PFSK-1 (cell line): ENCODE results near the gene CCT4.

Experiments
- POLR2AphosphoS5 ChIP-seq: IDR thresholded peaks from 2 replicates; pipeline ENCODE4 v1.6.1; 2012; ENCODE audit warnings: low read depth, mild to moderate bottlenecking, control low read depth, low read length, moderate library complexity
- TAF1 ChIP-seq: IDR thresholded peaks from 2 replicates; pipeline ENCODE4 v1.6.1; 2012; ENCODE audit warnings: low read length, control low read depth, borderline replicate concordance; ENCODE audit not compliant: insufficient read depth

DNA sequence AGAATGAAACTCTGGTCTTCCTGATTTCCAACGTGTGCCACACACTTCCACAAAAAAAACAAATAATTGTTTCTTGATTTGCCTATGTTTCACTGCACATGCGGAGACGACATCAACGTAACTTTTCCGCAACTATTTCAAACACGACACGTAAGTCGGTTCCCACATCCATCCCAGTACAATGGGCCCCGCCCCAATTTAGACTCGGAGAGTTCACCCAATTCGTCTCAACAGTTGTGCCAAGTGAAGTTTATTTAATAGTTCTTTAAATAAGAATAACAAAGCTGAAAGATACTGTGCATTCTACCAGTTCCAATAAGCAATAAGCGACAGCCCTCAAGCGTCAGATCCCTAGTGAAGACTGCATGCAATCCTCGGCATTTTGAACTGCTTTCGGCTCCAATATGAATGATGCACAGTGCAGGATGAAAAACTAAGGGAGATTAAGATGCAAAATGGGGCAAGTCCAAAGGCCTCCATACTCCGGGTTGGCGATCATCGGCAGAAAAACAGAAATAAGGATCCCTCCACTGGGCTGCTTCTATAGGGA lies 664 bp downstream of the CCT4 start:
- no peak for TF ChIP-seq POLR2AphosphoS5
- no peak for TF ChIP-seq TAF1
